Stimulated activated CD8-positive, alpha-beta memory T cell treated with anti-CD3 and anti-CD28 coated beads, Interleukin-4, amount 100 ng/mL, for 1 hour (primary cell): ENCODE data around the gene MUC20.

ENCODE experiments used
- DNase-seq, 2 donors: peaks; one replicate each; pipeline ENCODE4 v3.0.0-alpha.2; 2020; ENCODE audit warnings: low read depth in 2 of 2, low spot score in 1 of 2

The MUC20 gene

DNA sequence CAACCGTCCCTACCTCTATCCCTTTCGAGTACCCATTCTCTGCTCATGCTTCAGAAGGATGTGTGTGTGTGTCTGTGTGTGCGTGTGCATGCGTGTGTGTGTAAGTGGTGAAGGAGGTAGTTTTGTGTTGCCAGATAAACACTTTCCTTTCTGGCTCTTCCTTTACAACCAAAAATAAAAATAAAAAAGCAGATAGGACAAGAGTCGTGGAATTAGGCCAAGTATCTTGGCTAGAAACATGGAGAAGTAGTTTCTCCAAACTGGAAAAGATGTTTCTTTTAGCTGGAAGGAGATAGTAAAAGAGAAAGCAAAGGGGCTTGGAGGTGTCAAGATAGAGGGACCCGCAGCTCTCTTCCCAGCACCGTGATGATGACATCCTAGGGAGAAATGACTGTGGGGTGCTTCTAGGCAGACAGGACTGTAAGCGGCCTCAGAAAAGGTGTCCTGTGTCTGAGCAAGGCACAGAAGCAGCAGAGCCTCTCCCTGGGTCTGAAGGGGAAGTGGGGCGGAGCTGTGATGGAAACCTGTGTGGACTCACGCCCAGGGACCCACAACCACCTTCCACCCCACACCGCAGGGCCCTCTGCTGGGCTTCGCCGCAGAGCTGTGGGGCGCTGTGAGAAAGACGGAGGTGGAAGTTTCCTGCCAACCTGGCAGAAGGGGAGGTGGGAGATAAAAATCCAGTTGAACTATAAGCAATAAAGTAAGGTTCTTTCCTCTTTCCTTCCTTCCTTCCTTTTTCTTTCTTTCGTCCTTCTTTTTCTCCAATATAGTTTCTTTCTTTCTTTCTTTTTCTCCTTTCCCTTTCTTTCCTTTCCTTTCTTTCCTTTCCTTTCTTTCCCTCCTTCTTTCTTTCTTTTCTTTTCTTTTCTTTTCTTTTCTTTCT is 35.3 kb downstream of the MUC20 start:
- peak in 1 of 2 donors; percentile 16 for DNase-seq

DNA sequence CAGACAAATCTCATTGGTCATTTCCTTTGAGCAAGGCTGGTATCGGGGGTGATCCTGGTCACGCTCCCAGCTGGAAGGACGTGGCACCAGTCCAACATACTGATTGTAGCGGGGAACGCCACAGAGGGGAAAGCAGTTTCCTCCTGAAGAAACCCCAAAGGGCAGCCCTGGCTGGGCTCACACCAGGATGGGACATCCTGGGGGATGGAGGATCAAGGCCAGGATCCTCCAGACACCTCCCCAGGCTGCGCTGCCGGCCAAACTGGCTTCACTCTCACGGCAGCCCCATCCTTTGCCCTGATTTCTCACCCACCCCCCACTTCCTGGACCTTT is 36.6 kb downstream of the MUC20 start:
- no peak for DNase-seq

DNA sequence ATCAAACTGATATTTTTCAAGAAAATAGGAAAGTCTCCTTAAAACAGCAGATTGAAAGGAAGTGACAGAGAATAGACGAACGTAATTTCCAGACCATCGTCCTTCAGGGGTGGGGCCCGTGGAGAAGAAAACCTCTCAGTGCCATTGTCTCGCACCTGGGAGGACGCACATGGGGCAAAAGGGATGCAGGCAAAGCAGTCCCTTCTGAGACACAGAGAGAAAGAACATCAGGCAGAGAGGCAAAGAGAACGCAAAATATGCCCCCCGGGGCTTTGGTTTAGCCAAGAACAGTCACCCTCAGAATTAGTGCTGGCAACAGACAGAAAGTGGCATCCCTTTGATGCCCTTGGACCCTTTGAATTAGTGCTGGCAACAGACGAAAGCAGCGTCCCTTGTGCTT is 37.0 kb downstream of the MUC20 start:
- no peak for DNase-seq

GRCh38 chr3:195758721-195759353 is 38.1 kb downstream of the MUC20 start:
- no peak for DNase-seq

- no peak for DNase-seq
Measured at GRCh38 chr3:195760345-195761122, 39.8 kb downstream of the MUC20 start.

DNA sequence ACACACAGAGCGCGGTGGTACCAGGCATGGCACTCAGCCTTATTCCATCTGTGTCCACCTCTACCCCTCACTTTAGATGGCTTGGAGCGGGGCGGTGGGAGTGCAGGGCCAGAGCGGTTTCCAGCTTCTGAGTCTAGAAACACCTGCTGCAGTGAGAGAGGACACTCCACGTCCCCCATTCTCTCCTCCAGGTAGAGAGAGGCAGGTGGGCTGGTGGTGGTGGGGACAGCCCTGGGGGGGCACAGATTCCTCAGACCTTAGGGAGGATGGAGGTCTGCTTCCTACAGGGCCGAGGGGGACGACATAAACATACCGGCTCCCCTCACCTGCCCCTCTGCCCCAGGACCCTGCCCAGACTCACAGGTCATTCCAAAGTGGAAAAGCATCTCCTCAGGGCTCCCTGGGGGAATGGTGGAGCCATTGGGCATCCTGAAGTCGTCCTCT is 40.4 kb downstream of the MUC20 start:
- no peak for DNase-seq

DNA sequence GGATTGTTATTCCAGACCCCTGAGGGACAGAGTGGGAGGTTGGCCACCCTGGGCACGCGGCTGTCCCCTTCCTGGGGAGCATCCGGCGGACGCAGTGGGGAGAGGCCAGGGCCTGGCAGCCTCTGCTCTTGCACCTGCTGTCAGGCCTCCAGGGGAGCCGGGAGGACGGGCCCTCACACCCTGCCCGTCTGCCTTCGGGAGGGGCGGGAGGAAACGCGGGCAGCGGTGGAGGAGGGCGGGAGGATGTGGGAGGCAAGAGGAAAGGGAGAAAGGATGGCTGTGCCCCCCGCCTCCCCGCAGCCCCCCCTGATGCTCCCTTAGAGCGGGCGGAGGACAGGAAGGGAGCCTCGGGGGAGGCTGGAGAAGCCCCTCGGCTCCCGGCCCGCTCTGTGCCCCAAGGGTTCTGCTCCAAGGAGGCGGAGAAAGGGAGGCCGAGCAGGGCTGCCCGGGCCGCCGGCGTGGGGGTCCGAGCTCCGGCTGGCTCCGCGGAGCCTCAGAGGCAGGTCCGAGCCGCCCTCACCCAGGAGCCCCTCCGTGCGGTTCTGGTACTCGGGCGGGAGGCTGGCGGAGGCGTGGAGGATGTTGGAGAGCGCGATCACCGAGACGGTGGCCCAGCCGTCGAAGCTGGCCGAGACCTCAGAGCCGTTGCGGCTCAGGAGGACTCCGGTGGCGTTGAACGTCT is 40.9 kb downstream of the MUC20 start:
- no peak for DNase-seq

DNA sequence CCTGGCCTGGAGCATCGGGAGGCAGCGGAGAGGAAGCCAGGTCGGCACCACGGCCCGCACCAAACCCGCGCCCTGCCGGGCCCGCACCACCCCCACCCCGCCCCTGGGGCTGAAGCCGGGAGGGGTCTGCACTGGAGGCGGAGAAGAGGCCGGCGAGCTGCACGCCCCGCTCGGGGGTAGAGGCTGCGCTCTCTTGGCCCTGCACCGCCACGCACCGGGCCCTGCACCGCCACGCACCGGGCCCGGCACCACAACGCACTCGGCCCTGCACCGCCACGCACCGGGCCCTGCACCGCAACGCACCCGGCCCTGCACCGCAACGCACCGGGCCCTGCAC is 41.4 kb downstream of the MUC20 start:
- no peak for DNase-seq

GRCh38 chr3:195762611-195763010 is 41.8 kb downstream of the MUC20 start:
- DNase-seq = no peak

GRCh38 chr3:195763076-195763830 is 42.5 kb downstream of the MUC20 start:
- DNase-seq = no peak

DNA sequence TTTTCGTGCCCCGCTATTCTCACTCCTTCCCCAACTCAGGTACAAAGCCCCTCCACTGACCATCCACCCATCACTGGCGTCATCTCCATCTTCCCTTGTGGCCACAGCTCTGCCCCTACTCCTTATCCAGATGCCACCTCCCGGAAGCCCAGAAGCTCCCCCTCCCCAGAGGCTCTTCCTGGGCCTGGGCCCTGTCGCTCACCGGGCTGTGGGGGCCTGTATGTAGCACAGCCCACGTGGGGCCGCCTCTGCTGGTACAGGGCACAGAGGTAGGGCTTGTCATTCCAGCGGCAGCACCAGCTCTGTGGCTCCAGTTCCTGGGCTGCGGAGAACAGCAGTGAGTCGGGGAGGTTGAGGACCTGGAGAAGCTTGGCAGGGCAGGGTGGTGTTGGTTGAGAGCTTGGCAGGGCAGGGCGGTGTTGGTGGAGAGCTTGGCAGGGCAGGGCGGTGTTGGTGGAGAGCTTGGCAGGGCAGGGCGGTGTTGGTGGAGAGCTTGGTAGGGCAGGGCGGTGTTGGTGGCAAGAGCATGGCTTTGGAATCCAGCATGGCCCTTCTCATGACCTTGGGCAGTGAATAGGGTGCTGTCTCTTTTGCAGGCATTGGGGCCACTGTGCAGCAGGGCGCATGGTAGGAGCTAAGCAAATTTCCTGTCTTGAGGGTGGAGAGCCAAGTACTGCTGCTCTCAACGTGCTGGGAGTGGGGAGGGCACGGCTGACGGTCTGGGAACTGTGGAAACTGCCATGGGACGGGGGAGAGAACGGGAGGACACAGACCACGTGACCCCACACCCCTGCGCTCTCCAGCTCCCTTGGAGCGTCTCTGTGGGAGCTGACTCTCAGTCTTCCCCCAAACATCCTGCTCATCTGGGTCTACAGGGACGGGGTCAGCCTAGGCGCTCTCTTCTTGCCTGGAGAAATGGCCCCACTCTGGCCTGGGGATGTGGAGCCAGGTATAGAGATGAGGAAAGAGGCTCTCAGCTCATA is 43.4 kb downstream of the MUC20 start:
- no peak for DNase-seq

DNA sequence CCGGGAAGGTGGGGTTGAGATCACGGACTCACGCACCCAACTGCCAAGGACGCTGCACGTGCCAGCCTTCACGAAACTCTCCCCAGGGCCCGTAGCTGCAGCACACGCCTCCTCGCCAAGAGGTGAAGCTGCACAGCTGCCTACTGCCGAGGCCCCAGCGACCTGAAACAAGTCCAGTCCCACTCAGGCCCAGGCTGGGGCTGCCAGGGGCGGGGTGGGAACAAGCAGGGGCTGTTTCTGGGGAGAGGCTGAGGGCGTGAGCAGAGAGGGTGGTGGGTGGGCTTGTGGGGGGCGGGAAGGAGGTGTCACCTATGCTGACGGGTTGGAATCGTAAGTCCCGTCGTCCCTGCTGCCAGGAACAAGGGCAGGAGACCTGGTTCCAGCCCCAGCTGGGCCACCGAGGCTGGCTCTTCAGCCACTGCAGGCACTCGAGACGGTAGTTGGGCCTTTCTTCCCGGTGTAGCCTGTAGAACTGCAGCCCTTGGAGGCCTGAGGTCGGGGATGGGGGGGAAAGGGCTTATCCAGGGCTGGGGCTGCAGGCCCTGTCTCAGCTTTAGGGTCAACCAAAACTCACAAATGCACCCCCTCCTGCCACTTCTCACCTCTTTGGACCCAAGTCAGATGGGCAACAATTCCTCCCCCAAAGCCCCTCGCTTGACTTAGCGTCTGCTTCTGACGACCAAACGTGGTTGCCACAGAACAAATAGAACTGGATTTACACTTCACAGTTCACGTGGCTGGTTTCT is 44.4 kb downstream of the MUC20 start:
- no peak for DNase-seq

- no peak for DNase-seq
Measured at GRCh38 chr3:195766671-195767070, 45.9 kb downstream of the MUC20 start.

GRCh38 chr3:195767792-195768191 is 47.0 kb downstream of the MUC20 start:
- DNase-seq = no peak

- no peak for DNase-seq
Measured at GRCh38 chr3:195768414-195768813, 47.6 kb downstream of the MUC20 start.

DNA sequence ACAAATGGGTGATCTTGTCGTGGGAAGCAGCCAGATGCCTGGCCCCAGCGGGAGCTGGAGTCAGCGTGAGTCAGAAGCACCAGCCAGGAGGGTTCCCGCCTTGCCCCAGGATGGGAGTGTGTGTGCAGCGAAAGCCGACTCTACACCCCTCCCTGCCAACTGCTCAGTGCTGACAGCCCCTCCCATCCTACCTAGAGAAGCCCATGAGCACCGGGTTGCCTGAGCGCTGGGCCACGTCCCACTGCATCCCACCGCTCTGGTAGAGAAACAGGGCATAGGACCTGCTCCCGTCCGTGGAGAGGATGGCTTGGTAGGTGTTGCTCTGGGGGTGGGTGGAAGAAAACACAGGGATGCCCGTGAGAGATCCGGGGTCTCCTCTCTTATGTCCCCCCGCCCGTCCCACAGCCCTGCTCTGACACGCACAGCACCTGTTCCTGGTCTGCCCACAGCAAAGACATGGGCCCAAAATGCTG is 48.1 kb downstream of the MUC20 start:
- no peak for DNase-seq

- DNase-seq = no peak
Measured at GRCh38 chr3:195769551-195769950, 48.8 kb downstream of the MUC20 start.

DNA sequence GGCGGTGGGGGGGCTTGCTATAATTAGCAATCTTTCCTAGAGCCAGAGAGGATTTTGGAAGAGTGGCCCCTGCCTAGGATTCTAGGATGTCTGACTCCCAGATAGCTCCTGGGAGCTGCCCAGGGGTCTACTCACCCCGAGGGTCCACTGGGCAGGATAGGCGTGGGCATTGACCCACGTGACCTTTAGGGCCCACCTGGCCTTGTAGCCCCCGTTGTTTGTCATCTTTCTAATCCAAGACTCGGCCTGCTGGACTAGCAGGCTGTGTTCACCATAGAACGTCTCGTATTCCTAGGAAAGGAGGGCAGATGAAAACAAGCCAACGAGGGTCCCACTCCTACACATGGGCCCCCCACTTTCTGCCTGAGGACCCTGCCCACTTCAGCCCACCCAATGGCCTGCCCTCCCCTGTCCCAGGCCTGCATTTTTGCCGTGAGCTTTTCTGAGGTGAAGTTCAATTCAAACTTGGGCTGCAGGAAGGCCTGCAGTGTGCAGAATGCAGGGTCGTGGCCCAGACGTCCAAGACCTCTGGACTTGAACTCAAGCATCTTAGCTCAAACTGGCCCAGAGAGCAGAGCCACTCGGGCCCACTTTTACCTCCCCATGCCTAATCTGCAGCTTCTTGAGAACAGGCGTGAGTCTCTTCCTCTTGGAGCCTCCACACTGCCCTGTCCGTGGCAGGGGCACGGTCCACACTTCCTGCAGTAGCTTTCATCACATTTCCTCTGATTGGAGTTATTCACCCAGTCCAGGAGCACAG is 49.5 kb downstream of the MUC20 start:
- no peak for DNase-seq
